Heart left ventricle (tissue), 13 donors: ENCODE data around the gene KCNC1.

Experiments
- CTCF ChIP-seq, 12 donors: fragments of 200-600 bp; sonication (generic) in 4 of 12; IDR thresholded peaks; one replicate each; pipeline versions ENCODE4 v1.5.0 to v1.8.0; 2018 to 2022; ENCODE audit warnings: antibody characterized with exemption in 12 of 12, mild to moderate bottlenecking in 5 of 12
- POLR2A ChIP-seq, 2 donors: fragments of 450-650 bp; IDR thresholded peaks; one replicate each; pipeline ENCODE4 v1.6.1; 2017; ENCODE audit warnings: antibody characterized with exemption in 2 of 2, mild to moderate bottlenecking in 2 of 2, moderate library complexity in 2 of 2
- donor health status: ischemic (EF 13 %, LVEDD 7.1; RV severe dilation, severe dysfunction).
- donor health status: DM: no; HTN: yes; CAD: no.
- donor health status: DM: no; HTN: no; CAD: no.
- donor health status: ischemic (EF 25% LVEDD 6.9; RV normal size, moderate dysfunction).
- donor health status: ischemic (EF 25% LVEDD 5.7; RV mildly dilated, moderate dysfunction).
- donor health status: ischemic (EF 35%, LVEDD 5.7; RV mildly dilated, moderate dysfunction).
- donor health status: nonischemic (EF 11% LVEDD 7.7; RV severe dilation, severe dysfunction).
- donor health status: DM: yes; HTN: yes; CAD: no.
- donor health status: PGD.
- donor health status: ischemic (EF 29% LVEDD 5.4; RV normal size, mild dysfunction).
- donor health status: nonischemic (EF 23%, LVEDD 6.1; RV moderate dilation, normal function).

GRCh38 chr11:17718015-17718414, 16.6 kb upstream of the KCNC1 start:
- TF ChIP-seq CTCF (IDR thresholded peaks at IDR 0.05) (no peak), POLR2A (IDR thresholded peaks at IDR 0.05) (no peak)
